Ectodermal cell (in vitro differentiated cells): ENCODE results near the gene NMBR.
A peak's percentile ranks its signal among the peaks of the same experiment; 100 is the strongest.
"Not testable (repeated sequence)": the region's sequence is repeated elsewhere in the genome, so short reads cannot be mapped to it uniquely, and the experiment has no call there.

Experiments
- H3K27ac ChIP-seq: 2 replicates; pipeline ENCODE4 v1.7.0; 2013; ENCODE audit warnings: mild to moderate bottlenecking, low read depth, low read length; ENCODE audit not compliant: insufficient read depth, poor library complexity, severe bottlenecking
- H3K27me3 ChIP-seq: 2 replicates; pipeline ENCODE4 v1.7.0; 2013; ENCODE audit warnings: mild to moderate bottlenecking, low read length; ENCODE audit not compliant: insufficient read depth, control insufficient read depth, poor library complexity, severe bottlenecking
- H3K36me3 ChIP-seq: one replicate; pipeline ENCODE4 v1.7.0; 2013; ENCODE audit warnings: low read length; ENCODE audit not compliant: control insufficient read depth, insufficient read depth
- H3K4me1 ChIP-seq: one replicate; pipeline ENCODE4 v1.7.0; 2013; ENCODE audit warnings: low read length; ENCODE audit not compliant: control insufficient read depth, insufficient read depth
- H3K4me3 ChIP-seq: 2 replicates; pipeline ENCODE4 v1.7.0; 2013; ENCODE audit warnings: low read depth, low read length, control low read depth; ENCODE audit not compliant: insufficient read depth
- H3K9me3 ChIP-seq: 2 replicates; pipeline ENCODE4 v1.7.0; 2013; ENCODE audit warnings: mild to moderate bottlenecking, low read length, moderate library complexity; ENCODE audit not compliant: control insufficient read depth
- WGBS, 2 experiments: methylation state at CpG; one replicate each; pipeline ENCODE4 v1.1.7; 2013; ENCODE audit warnings: missing lambda C conversion rate in 2 of 2; 5-methylcytosine and 5-hydroxymethylcytosine counted together

The NMBR gene

DNA sequence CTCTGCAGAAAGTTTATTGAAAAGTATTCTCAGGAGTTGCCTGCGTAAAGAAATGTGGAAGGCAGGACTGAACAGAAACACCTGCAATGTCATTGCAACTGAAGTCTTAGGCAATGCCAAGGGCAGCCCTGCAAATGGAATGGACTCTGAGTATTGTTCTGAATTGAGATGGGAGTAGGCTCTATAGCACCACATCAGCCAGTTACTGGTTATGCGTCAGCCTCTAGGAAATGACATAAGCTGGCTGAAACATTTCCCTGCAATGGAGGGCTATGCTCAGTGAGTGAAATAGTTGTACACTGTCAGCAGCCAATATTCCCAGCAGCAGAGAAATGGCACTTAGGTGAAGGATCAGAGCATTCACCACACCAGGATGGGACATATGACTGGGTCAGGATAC, 28.0 kb downstream of the NMBR start:
- Histone ChIP-seq H3K36me3 (no peaks in the 10 kb centered on the region), H3K4me1 (no peaks in the 10 kb centered on the region), H3K27me3 (no peaks in the 10 kb centered on the region), H3K4me3 (no peak overlapping the region), H3K9me3 (no peaks in the 10 kb centered on the region), H3K27ac (no peak overlapping the region)
- 90 to 96% methylated on average over 2 of the region's 2 CpGs for WGBS, 2 experiments

DNA sequence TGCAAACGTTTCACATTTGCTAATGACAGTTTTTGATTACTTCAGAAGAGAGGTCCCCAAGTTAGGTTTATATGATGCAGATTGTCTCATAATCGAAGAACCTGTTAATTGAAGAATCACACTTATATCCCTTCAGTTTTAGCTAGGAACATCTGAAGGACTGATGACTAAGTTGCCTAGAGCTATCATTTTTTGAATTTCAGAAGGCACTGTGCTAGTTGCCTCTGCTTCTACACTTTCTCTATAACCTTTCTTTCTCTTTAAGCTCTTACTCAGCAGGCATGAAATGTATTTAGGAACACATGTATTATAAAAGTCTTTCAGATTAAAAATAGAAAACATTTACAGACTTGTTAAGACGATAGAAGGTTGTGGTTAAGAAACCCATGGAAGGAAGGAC, 28.6 kb downstream of the NMBR start:
- Histone ChIP-seq H3K36me3 (no peaks in the 10 kb centered on the region), H3K4me3 (no peak overlapping the region), H3K4me1 (no peaks in the 10 kb centered on the region), H3K27ac (no peak overlapping the region), H3K27me3 (no peaks in the 10 kb centered on the region), H3K9me3 (no peaks in the 10 kb centered on the region)
- 85 to 100% methylated on average over 2 to 3 of the region's 3 CpGs for WGBS, 2 experiments

DNA sequence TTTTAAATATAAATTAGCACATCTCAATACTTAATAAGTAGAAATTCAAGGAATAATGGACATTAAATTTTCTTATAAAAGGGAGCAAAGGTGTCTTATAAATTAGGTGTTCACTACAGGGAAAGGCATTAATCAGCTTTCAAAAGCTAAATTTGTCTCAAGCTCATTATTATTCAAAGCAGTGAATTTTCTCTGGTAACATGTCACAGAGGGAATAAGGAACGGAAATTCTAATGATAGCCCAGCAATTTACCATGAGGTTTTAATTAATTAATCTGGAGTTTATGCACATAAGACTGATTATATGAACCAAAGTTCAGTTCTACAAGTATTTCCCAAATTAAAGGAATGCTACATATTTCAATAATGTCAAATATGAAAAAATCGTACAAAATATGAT, 29.6 kb downstream of the NMBR start:
- no peaks in the 10 kb centered on the region for H3K4me1 ChIP-seq
- WGBS, 2 experiments = 100% methylated on average over 1 of the region's 2 CpGs; no CpG with 5 or more reads in 1 of the 2 experiments
- H3K27ac ChIP-seq = no peak overlapping the region
- no peaks in the 10 kb centered on the region for H3K36me3 ChIP-seq
- no peaks in the 10 kb centered on the region for H3K27me3 ChIP-seq
- no peaks in the 10 kb centered on the region for H3K9me3 ChIP-seq
- no peak overlapping the region for H3K4me3 ChIP-seq

DNA sequence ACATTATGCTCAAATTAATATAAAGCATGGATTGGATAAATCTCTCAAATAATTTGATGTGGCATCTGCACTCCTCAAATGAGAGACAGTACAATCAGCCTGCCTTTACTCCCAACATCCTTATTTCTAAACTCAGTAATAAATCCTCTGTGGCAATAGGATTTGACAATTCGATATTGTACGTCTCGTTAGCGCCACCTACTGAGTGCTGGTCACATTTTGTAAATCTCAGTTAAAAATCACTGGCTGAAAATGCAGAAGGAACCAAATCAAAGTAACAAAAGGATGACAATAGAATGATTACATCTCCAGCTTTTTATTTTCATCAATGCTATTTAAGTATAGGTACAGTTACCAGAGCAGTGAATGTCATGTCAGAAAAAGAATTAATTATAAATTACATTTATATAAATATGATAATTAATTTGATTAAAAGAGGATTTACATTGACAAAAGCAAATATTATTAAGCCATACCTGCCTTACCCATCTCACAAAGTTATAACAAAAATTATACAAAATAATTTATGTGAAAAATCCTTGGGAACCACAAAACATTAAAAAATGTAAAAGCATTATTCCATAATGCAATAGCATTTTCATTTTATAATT, 34.4 kb downstream of the NMBR start:
- WGBS, 2 experiments = 0 to 3% methylated on average over 4 of the region's 4 CpGs
- H3K27ac ChIP-seq = no peak overlapping the region
- H3K9me3 ChIP-seq = no peaks in the 10 kb centered on the region
- H3K4me3 ChIP-seq = no peak overlapping the region
- H3K27me3 ChIP-seq = no peaks in the 10 kb centered on the region
- no peaks in the 10 kb centered on the region for H3K36me3 ChIP-seq
- H3K4me1 ChIP-seq = no peaks in the 10 kb centered on the region

DNA sequence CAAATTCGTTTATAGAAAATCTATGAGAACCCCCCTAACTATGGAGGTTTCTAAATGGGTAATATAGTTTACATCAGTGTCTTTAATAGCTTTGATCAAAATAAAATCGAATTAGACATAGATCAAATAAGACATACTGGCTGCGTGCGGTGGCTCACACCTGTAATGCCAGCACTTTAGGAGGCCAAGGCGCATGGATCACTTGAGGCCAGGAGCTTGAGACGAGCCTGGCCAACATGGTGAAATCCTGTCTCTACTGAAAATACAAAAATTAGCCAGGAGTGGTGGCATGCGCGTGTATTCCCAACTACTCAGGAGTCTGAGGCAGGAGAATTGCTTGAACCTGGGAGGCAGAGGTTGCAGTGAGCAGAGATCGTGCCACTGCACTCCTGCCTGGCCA, 36.1 kb downstream of the NMBR start:
- not testable (repeated sequence) for H3K4me1 ChIP-seq, H3K27ac ChIP-seq, H3K27me3 ChIP-seq, H3K9me3 ChIP-seq, H3K36me3 ChIP-seq, H3K4me3 ChIP-seq
- WGBS, 2 experiments = 89 to 96% methylated on average over 8 of the region's 9 CpGs

DNA sequence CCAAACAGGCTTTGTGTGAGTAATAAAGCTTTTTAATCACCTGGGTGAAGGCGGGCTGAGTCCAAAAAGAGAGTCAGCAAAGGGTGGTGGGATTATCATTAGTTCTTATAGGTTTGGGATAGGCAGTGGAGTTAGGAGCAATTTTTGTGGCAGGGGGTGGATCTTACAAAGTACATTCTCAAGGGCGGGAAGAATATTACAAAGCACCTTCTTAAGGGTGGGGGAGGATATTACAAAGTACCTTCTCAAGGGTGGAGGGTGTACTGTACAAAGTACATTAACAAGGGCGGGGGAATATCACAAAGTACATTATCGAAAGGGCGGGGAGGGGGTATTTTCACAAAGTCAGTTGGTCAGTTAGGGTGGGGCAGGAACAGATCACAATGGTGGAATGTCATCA, 42.1 kb downstream of the NMBR start:
- H3K4me3 ChIP-seq, H3K27ac ChIP-seq, H3K36me3 ChIP-seq, H3K9me3 ChIP-seq, H3K27me3 ChIP-seq, H3K4me1 ChIP-seq: not testable (repeated sequence)
- 93 to 98% methylated on average over 5 of the region's 5 CpGs for WGBS, 2 experiments

DNA sequence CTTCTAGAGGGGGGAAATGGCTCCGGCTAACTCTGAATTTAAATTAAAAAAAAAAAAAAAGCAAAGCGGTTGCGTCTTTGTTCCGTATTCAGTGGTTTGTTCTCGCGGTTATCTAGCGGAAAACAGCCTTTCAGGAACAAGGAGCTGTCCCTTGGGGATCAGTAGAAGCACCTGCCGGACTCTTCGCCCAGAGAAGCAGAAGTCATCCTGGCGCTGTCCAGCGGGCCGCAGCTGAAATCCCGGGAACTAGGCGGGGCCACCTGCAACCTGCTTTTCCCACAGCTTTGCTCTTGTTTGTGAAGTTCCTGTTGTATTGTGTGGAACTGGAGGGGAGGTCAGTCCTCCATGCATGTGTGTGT, 58.1 kb downstream of the NMBR start:
- WGBS, 2 experiments = 10 to 16% methylated on average over 14 of the region's 14 CpGs
- Histone ChIP-seq H3K36me3 (no peaks in the 10 kb centered on the region), H3K9me3 (no peaks in the 10 kb centered on the region), H3K27me3 (peaks cover 17% of the 10 kb centered on the region), H3K4me1 (no peaks in the 10 kb centered on the region), H3K4me3 (peak overlapping the region; percentile 10), H3K27ac (no peak overlapping the region)

DNA sequence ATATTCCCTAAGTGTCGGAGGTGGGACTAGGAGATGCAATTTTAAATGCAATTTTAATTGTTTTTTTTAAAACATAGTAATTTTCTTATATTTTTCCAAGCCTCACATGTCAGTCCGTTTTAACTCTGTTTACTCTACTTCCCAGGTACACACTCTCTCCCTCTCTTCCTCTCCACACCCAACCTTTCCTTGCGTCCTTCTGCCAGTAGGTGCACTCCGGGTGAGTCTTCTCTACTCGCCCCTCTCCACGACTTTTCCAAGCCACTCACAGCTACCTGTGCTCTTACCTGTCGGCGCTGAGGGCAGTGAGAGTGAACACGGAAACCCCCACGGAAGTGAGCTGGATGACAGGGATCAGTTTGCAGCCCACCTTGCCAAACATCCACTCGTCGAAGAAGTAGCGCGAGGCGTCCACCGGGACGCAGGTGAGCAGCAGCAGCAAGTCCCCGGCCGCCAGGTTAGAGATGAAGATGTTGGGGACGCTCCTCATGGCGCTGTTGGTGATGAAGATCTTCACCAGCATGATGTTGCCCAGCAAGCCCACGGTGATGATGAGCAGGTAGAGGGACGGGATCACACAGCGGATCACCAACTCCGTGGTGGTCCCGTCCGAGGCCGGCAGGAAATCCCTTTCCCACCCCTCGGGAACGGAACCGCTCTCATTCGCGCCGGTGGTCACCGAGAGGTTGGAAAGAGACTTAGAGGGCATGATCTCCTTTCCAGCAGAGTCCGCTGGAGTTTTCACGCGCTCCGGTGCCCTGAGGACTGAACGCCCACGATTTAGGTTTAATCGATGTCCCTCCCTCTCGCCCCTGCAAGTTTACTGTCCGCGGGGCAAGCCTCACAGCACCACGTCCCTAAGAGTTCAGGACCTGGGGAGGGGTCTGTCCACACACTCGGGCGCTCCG, 58.7 kb downstream of the NMBR start:
- Histone ChIP-seq H3K4me3 (peak overlapping the region; percentile 10), H3K4me1 (no peaks in the 10 kb centered on the region), H3K27me3 (peaks cover 17% of the 10 kb centered on the region), H3K27ac (no peak overlapping the region), H3K9me3 (no peaks in the 10 kb centered on the region), H3K36me3 (no peaks in the 10 kb centered on the region)
- 42 to 43% methylated on average over 48 of the region's 49 CpGs for WGBS, 2 experiments

DNA sequence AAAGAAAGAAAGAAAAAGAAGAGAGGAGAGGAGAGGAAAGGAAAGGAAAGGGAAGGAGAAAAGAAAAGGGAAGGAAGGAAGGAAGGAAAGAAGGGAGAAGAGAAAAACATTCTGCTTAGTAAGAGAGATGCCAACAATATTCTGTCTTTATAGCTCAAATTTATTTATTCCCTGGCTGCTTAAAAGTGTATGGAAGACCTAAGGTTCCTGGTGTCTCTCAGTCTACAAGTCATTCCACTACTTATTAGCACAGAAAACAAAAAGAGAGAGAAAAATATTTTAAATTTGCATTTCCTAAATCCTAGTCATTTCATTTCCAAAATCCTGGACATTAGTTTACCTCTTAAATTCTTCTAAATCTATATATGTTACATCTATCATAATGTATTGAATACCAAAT, 67.8 kb downstream of the NMBR start:
- no peaks in the 10 kb centered on the region for H3K4me1 ChIP-seq
- no peak overlapping the region for H3K4me3 ChIP-seq
- H3K9me3 ChIP-seq = no peaks in the 10 kb centered on the region
- H3K27me3 ChIP-seq = no peaks in the 10 kb centered on the region
- no peak overlapping the region for H3K27ac ChIP-seq
- H3K36me3 ChIP-seq = no peaks in the 10 kb centered on the region

DNA sequence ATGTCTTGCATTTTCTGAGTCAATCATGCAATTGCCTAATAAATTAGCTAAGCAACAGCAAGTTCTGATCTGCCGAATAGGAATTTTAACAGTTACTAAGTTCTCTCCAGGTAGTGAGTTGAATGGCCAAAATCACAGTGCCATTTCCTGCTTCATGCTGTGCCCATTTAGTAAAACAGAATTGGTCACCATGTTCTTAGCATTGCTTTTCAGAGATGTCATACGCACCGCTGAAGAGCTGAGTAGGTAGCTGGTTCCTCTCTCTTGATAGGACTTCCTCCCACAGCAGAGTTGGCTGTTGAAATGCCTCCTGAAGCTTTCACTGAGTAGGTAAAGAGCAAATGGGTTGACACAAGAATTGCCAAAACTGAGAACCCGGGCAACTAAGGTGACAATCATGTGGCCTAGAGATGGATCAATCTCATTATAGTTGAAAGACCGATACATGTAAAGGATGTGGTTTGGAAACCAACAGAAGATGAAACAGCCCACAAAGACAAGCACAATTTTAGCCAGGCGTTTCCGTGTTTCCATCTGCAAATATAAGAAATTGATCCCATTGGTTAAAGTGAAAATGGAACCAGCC, 71.3 kb downstream of the NMBR start:
- 92 to 96% methylated on average over 7 of the region's 7 CpGs for WGBS, 2 experiments

More for the DNA sequence above, 71.3 kb downstream of the NMBR start:
- H3K4me1 ChIP-seq = no peaks in the 10 kb centered on the region
- no peak overlapping the region for H3K4me3 ChIP-seq
- H3K9me3 ChIP-seq = no peaks in the 10 kb centered on the region
- no peak overlapping the region for H3K27ac ChIP-seq
- no peaks in the 10 kb centered on the region for H3K27me3 ChIP-seq
- H3K36me3 ChIP-seq = no peaks in the 10 kb centered on the region
